Measurements from ENCODE around the gene SMCO4. TPM values are rescaled to one million over a fixed set of nuclear protein-coding genes. Genes with fewer than 3 reads are reported as not detected.

SMCO4 gene
- total and polyA plus RNA-seq, 2 of the 8 experiments (the other 6 are each of a cell fraction or from before 2014, with no cell fraction given), result 33.2 to 53.9 TPM

DNA sequence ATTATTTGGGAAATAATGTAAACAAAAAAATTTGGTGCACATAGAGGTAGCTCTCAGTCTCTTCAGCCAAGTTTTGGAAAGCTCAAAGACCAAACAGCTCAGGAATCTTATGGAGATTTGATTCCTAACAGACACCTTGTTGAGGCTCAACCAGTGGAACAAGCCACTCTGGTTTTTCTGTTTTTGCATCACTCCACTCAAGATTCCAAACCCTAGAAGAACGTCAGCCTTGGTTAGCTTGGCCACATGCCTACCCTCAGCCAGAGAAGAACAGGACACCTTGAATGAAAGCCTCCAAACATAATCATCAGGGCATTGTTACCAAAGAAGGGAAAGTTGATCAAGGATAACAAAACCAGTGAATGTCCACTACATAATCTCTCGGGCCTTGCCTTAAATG is 3.8 kb upstream of the SMCO4 start:
- no peak overlapping the region for H3K23ac ChIP-seq (ENCODE audit: insufficient read length)
- no peak overlapping the region for H4K5ac ChIP-seq (ENCODE audit: insufficient read length, low read depth, low read length)
- H3K14ac ChIP-seq (ENCODE audit: insufficient read length), result no peak overlapping the region
- no peak overlapping the region for H3K9ac ChIP-seq (replicated peaks in 1 of 4; ENCODE audit: extremely low read depth in 1 of 4, low read depth in 3 of 4, low read length in 3 of 4)
- no peak overlapping the region for H4K8ac ChIP-seq (ENCODE audit: extremely low read depth, insufficient read depth, low read length)
- no peak overlapping the region for H2BK5ac ChIP-seq (ENCODE audit: low read depth, low read length)
- H2BK20ac ChIP-seq (ENCODE audit: low read length), result no peak overlapping the region
- H3K27me3 ChIP-seq (replicated peaks in 1 of 4; ENCODE audit: control insufficient read depth in 3 of 4, extremely low read depth in 1 of 4, insufficient read depth in 3 of 4, low read length in 3 of 4), result no peaks in the 10 kb centered on the region
- H3K18ac ChIP-seq (ENCODE audit: extremely low read depth, low read length), result no peak overlapping the region
- no peaks in the 10 kb centered on the region for H4K20me1 ChIP-seq (replicated peaks in 1 of 2; ENCODE audit: control insufficient read depth in 1 of 2, insufficient read depth in 2 of 2, low read length in 2 of 2)
- no peak overlapping the region for H2AK5ac ChIP-seq (ENCODE audit: low read depth, low read length)
- H3K36me3 ChIP-seq (ENCODE audit: control insufficient read depth in 2 of 4, insufficient read depth in 4 of 4, low read length in 3 of 4), result no peaks in the 10 kb centered on the region
- peaks cover 0 to 2% of the 10 kb centered on the region in 2 experiments; a peak in 2 of 4 replicates for H3K79me2 ChIP-seq (ENCODE audit: control insufficient read depth in 1 of 2, insufficient read depth in 2 of 2, low read length in 2 of 2)
- H2AFZ ChIP-seq (ENCODE audit: low read length), result no peak overlapping the region
- peaks cover 3 to 9% (median 8%) of the 10 kb centered on the region in 4 experiments; a peak in 5 of 7 replicates for H3K4me1 ChIP-seq (replicated peaks in 1 of 4; ENCODE audit: control insufficient read depth in 3 of 4, insufficient read depth in 4 of 4, low read length in 3 of 4)
- H2BK120ac ChIP-seq (replicated peaks; ENCODE audit: low read depth, low read length), result no peak overlapping the region
- no peak overlapping the region for H4K91ac ChIP-seq (replicated peaks; ENCODE audit: insufficient read length, low read length)
- peaks cover 2% of the 10 kb centered on the region for H3K79me1 ChIP-seq (ENCODE audit: low read depth, low read length)
- no peak overlapping the region for H3K27ac ChIP-seq (ENCODE audit: low read depth, low read length)
- H2BK15ac ChIP-seq (ENCODE audit: low read length), result no peak overlapping the region
- POLR2A ChIA-PET (ENCODE audit: partially characterized antibody), result interaction anchor here (1.2 to 1.4 kb wide), 2 partner anchors 10 to 193 kb away, joined by 3 read pairs; no protein-coding TSS in a partner anchor
- CTCF ChIA-PET (ENCODE audit: partially characterized antibody), result interaction anchor here (0.9 to 2.5 kb wide), 8 partner anchors 10 to 312 kb away, joined by 3 to 16 read pairs (median 4); no protein-coding TSS in a partner anchor
- no peaks in the 10 kb centered on the region for H3K9me3 ChIP-seq (ENCODE audit: insufficient read depth in 2 of 2, low read depth in 1 of 2, low read length in 1 of 2)
- no peak overlapping the region for H3K56ac ChIP-seq (replicated peaks; ENCODE audit: insufficient read length, low read depth, low read length)
- H3K4me2 ChIP-seq (ENCODE audit: insufficient read depth in 1 of 2, low read depth in 2 of 2, low read length in 2 of 2), result no peak overlapping the region
- peaks cover 11% of the 10 kb centered on the region; the same call in 1 of the 2 replicates for H3K23me2 ChIP-seq (ENCODE audit: low read depth, low read length)
- H3K4me3 ChIP-seq (ENCODE audit: extremely low read depth in 1 of 4, insufficient read depth in 2 of 4, low read depth in 3 of 4, low read length in 4 of 4), result no peak overlapping the region
- H2BK12ac ChIP-seq (ENCODE audit: low read depth, low read length), result no peak overlapping the region
- DNase-seq (ENCODE audit: low read depth in 1 of 2, low spot score in 2 of 2) (no peak), FAIRE-seq (no peak)
- WGBS, 2 experiments (ENCODE audit: extremely low coverage in 1 of 2, insufficient coverage in 1 of 2, insufficient read length in 1 of 2, insufficient replicate concordance in 2 of 2, low coverage in 1 of 2, low lambda C conversion rate in 2 of 2, missing lambda C conversion rate in 1 of 2), result 89% methylated on average over 2 of the region's 2 CpGs; no CpG with 5 or more reads in 1 of the 2 experiments
- H3K4ac ChIP-seq (replicated peaks; ENCODE audit: insufficient read length, low read depth, low read length), result no peak overlapping the region
- TF ChIP-seq SIX5 (IDR thresholded peaks at IDR 0.05; ENCODE audit: low read depth, low read length), result no peak
- TF ChIP-seq POLR2A (IDR thresholded peaks at IDR 0.05; ENCODE audit: control extremely low read depth in 1 of 2, low read depth in 2 of 2, low read length in 2 of 2), result no peak
- TF ChIP-seq RFX5 (IDR thresholded peaks at IDR 0.05; ENCODE audit: borderline replicate concordance, low read depth, low read length), result no peak
- TF ChIP-seq GTF2F1 (IDR thresholded peaks at IDR 0.05; ENCODE audit: borderline replicate concordance, low read depth, low read length), result no peak
- no peak for TF ChIP-seq KDM5A (IDR thresholded peaks at IDR 0.05; ENCODE audit: low read length)
- TF ChIP-seq SP2 (IDR thresholded peaks at IDR 0.05; ENCODE audit: low read length), result no peak
- TF ChIP-seq, protein P1, sequence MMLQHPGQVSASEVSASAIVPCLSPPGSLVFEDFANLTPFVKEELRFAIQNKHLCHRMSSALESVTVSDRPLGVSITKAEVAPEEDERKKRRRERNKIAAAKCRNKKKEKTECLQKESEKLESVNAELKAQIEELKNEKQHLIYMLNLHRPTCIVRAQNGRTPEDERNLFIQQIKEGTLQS (IDR thresholded peaks at IDR 0.05; ENCODE audit: insufficient read depth, low read depth, low read length), result no peak
- TF ChIP-seq SP4 (IDR thresholded peaks at IDR 0.05; ENCODE audit: low read length), result no peak
- TF ChIP-seq CREB1 (IDR thresholded peaks at IDR 0.05), result no peak
- no peak for TF ChIP-seq SRF (IDR thresholded peaks at IDR 0.05; ENCODE audit: low read depth, low read length)
- TF ChIP-seq CBX8 (IDR thresholded peaks at IDR 0.05; ENCODE audit: borderline replicate concordance, low read depth, low read length), result no peak
- TF ChIP-seq RBBP5 (IDR thresholded peaks at IDR 0.05; ENCODE audit: borderline replicate concordance, low read depth, low read length), result no peak
- TF ChIP-seq TEAD4 (IDR thresholded peaks at IDR 0.05; ENCODE audit: low read depth, low read length), result no peak
- TF ChIP-seq CHD1 (IDR thresholded peaks at IDR 0.05; ENCODE audit: low read depth, low read length), result no peak
- no peak for TF ChIP-seq SIRT6 (IDR thresholded peaks at IDR 0.05; ENCODE audit: low read length)
- no peak for TF ChIP-seq TAF7 (optimal IDR thresholded peaks at IDR 0.05; ENCODE audit: borderline replicate concordance, low read depth, low read length)
